ENCODE results near the gene CUTA.

The CUTA gene

DNA sequence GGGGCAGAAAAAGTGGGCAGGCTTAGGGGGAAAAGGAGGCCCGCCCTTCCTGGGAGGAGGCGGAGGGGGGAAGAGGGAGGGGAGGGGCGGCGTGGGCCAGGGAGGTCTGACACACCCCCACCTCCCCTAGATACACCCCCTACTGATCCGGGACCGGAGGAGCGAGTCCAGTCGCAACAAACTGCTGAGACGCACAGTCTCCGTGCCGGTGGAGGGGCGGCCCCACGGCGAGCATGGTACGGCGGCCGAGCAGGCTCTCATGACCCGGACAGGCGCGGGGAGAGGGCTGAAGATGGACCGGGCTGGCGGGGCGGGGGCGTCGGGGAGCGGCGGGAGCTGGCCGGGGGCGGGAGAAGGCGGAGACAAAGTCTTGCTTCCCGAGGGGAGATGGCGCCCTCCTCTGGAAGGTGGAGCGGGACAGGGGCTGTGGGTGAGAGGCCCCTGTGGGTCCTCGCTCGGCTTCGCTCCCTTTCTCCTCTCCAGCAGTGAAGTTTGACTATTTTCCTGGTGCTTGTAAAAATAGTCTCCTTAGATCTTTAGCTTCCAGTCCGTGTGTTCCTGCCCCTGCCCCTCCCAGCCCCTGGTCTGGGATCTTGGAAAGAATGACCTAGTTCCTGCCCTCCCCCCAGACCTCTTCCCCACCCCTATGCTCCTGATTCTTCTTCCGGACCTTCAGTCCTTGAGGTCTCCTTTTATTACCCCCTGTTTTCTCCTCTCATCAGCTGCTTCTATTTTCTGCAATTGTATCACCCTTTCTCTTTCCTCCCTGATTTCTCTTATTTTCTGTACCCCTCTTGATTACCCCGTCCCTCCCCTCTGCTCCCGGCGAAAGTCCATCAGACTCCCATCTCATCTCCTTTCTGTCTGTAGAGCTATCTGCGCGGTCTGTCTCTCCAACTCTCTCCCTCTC, 8.0 kb upstream of the CUTA start:
- peak overlapping the region; percentile 98 to 99 for H3K4me3 Mint-ChIP-seq
- H3K36me3 Mint-ChIP-seq (ENCODE audit: insufficient read depth), result peaks cover 52% of the 10 kb centered on the region
- peak overlapping the region; percentile 100 for H3K27ac Mint-ChIP-seq
- H3K4me1 Mint-ChIP-seq (ENCODE audit: low read depth in 2 of 2), result peaks cover 64 to 65% of the 10 kb centered on the region in 2 donors
- H3K9me3 Mint-ChIP-seq, result no peaks in the 10 kb centered on the region
- H3K27me3 Mint-ChIP-seq, result no peaks in the 10 kb centered on the region
- peak; percentile 69 to 80 (median 74) for DNase-seq
- peak; percentile 59 for ATAC-seq (replicated peaks)

DNA sequence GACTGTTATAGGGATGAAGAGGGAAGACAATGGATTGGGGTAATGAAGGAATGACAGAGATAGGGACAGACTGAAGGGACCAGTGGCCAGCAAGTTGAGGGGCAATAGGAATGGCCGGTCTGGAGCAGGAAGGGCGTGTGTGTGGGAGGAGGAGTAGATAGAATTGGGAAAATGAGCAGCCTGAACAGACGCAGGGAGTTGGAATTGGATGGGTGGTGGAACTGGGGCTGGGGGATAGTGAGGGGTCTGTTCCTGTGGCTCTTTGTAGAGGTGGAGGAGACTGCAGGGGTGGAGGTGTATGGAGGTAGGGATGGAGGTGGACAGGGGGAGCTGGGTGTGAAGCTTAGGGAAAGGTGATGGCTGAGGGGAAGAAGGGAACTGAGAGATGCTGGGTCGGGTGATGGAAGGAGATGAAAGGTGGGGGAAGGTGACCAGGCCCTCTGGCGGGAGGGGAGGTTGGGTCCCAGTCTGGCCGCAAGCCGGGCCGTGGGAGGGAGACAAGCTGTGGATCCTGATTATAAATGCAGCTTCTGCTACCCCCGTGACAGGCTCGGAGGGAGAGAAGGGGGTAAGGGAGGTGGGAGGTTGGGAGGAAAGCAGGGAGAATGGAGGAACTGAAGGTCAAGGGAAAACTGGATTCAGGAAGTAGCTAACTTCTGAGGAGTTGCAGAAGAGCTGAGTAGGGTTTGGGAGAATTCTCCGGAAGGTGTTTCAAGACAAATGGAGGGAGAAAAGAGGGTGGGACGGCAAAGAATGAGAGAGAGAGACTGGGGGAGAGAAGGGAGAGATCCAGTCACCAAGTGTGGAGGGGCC, 7.2 kb upstream of the CUTA start:
- Mint-ChIP-seq H3K36me3 (ENCODE audit: insufficient read depth) (peaks cover 49% of the 10 kb centered on the region), H3K4me3 (peak overlapping the region; percentile 98 to 99), H3K27me3 (no peaks in the 10 kb centered on the region), H3K27ac (peak overlapping the region; percentile 100), H3K4me1 (ENCODE audit: low read depth in 2 of 2) (peaks cover 55 to 56% of the 10 kb centered on the region in 2 donors), H3K9me3 (no peaks in the 10 kb centered on the region)
- no peak for DNase-seq
- no peak for ATAC-seq (replicated peaks)

DNA sequence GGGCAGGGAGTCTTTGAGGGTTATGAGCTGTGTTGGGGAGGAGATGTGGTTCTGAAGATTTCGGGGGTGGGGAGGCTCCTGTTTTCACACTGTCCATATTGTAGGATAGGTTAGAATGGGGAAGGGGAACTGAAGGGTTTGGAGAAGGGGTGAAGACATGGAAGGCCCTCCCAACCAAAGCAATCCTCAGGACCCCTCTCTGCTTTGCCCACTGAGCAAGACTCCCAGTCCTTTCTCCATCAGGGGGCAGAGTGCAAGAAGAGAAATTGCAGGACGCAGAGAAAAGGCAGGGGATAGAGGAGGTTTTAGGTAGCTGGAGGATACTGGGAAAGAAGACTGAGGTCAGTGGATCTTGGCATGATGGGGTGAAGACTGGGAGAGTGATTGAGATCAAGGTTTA, 5.9 kb upstream of the CUTA start:
- no peaks in the 10 kb centered on the region for H3K27me3 Mint-ChIP-seq
- ATAC-seq (replicated peaks) (no peak), DNase-seq (no peak)
- peak overlapping the region in 1 of 2 donors; percentile 100 for H3K27ac Mint-ChIP-seq
- H3K36me3 Mint-ChIP-seq (ENCODE audit: insufficient read depth), result peaks cover 49% of the 10 kb centered on the region
- H3K4me3 Mint-ChIP-seq, result peak overlapping the region; percentile 98 to 99
- H3K9me3 Mint-ChIP-seq, result no peaks in the 10 kb centered on the region
- H3K4me1 Mint-ChIP-seq (ENCODE audit: low read depth in 2 of 2), result peaks cover 49 to 50% of the 10 kb centered on the region in 2 donors

DNA sequence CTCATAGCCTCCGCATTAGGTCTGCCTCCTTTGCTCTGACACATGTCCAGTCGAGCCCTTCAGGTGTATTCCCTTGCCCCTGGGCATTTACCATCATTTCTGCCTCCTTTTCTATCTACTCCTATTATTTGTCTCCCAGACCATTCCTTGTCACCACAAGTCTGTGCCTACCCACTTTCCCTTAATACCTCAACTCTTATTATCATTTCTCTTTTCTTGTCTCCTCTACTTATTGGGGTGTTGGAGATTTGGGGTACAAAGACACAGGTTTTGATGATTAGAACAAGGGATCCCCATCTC, 3.4 kb upstream of the CUTA start:
- Mint-ChIP-seq H3K27me3 (no peaks in the 10 kb centered on the region), H3K9me3 (no peaks in the 10 kb centered on the region), H3K4me3 (no peak overlapping the region), H3K4me1 (ENCODE audit: low read depth in 2 of 2) (peaks cover 50 to 53% of the 10 kb centered on the region in 2 donors), H3K36me3 (ENCODE audit: insufficient read depth) (peaks cover 50% of the 10 kb centered on the region), H3K27ac (peak overlapping the region in 1 of 2 donors; percentile 0)
- ATAC-seq (replicated peaks) (no peak), DNase-seq (no peak)

DNA sequence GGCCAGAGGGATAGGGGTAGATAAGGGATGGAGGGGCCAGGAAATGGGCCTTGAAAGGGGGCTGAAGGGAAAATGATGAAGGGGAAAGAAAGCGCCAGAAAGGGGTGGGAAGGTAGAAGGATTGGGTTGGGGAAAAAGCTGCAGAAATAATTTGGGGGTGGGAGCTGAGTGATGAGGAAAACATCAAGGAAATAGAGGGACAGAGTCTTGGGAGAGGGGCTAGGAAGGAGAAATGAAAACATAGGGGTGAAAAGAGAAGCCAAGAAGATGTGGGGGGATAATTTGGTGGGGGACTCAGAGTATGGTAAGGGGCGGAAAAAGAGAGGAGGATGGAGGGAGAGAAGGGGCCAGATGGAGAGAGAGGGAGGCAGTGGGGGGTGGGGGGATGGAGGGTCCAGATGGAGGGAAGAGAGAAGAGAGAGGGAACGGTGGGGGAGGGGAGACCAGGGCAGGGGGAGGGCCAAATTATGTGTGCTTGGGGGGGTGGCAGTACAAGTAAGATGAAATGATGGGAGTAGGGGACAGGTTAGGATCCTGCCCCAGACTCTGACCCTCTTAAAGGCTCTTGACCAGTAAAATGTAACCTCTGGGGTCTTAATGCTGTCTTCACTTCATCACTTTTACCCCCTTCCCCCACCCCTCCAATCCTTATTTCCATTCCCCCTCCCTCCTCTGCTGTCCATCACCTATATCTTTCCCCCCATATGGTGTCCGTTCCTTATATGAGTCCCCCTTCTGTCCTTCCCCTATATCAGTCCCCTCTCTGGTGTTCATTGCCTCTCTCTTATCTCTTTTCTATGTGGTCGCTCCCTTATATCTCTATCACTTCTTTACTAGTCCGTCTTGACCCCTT, 2.8 kb upstream of the CUTA start:
- no peaks in the 10 kb centered on the region for H3K9me3 Mint-ChIP-seq
- H3K36me3 Mint-ChIP-seq (ENCODE audit: insufficient read depth), result peaks cover 51% of the 10 kb centered on the region
- peak overlapping the region; percentile 0 to 29 for H3K27ac Mint-ChIP-seq
- peak overlapping the region in 1 of 2 donors; percentile 30 for H3K4me3 Mint-ChIP-seq
- DNase-seq (no peak), ATAC-seq (replicated peaks) (no peak)
- peaks cover 53 to 54% of the 10 kb centered on the region in 2 donors for H3K4me1 Mint-ChIP-seq (ENCODE audit: low read depth in 2 of 2)
- H3K27me3 Mint-ChIP-seq, result no peaks in the 10 kb centered on the region

DNA sequence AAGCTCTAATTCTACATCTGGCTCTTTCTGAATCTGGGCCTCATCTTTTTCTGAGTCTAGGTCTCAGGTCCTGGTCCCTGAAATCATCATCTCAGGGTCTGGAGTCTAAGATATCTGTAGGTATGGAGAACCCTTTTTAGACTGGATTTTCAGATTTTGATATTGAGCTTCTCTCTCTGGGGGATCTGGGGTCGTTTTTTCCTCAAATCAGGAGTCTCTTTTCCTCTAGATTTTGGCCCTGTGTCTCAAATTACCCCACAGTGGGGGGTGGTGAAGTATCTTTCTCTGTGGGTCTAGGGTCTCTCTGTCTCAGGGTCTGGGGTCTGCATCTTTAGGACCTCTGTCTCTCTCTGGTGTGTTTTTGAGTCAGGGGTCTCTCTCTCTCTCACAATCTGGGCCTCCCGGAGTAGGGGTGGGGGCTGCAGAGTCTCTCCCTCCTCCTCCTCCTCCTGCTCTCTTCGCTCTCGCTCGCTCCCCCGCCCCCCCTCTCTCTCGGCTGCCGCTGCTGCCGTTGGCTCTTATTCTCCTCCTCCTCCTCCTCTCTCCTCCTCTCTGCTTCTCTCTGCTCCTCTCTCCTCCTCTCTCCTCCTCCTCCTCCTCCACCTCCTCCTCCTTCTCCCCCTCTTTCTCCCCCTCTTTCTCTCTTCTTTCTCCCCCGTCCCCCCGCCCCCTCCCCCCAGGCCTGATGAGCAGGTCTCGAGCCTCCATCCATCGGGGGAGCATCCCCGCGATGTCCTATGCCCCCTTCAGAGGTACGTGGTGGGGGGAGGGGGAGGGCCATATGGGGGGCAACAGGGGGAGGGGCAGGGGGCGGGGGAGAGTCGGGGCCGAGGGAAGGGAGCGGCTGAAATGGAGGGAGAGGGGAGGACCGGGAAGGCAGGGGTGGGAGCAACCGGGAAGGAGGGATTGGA, 1.9 kb upstream of the CUTA start, which contains the start of gene SYNGAP1:
SYNGAP1 (plus strand) TSS at position 486 of the 911 bp plus-strand sequence; CDS start at position 686, 200 bp downstream.
- DNase-seq, result no peak
- Mint-ChIP-seq H3K27ac (peak within 1 kb of the TSS; percentile 98 to 100), H3K9me3 (no peaks in the 10 kb centered on the region), H3K4me1 (ENCODE audit: low read depth in 2 of 2) (peaks cover 51 to 55% of the 10 kb centered on the region in 2 donors), H3K36me3 (ENCODE audit: insufficient read depth) (peaks cover 51% of the 10 kb centered on the region), H3K4me3 (peak within 1 kb of the TSS; percentile 94 to 97), H3K27me3 (no peaks in the 10 kb centered on the region)
- ATAC-seq (replicated peaks), result no peak

DNA sequence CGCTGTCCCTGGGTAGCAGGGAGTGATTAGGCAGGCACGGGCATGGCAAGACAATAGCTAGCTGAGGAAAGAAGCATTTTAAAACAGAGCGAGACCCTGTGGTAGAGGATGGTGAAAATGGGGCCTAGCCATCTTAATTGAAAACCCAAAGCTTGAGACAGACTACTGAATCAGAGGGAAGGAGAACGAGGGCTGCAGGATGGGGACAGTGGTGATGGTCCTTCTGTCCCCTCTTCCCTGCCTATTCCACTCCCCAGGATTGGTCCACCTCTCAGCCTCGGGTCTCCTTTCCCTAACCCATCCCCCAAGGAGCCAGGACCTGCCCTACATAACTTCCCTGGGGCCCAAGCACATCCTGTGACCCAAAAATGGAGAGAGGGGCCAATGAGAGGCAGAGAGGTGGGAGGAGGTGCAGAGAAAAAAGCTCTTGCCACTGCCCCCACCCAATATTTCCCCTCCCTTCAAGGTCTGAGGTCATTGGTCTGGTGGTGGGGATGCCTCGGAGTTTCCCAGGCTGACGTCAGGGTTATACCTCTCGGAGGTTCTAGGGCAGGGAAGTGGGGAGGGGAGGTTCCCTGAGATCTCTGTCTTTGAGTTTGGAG, 884 bp upstream of the CUTA start:
- DNase-seq (peak in 2 of 3 experiments; percentile 67), ATAC-seq (replicated peaks) (peak; percentile 27)
- peak overlapping the region; percentile 98 to 100 for H3K27ac Mint-ChIP-seq
- peak overlapping the region; percentile 94 to 97 for H3K4me3 Mint-ChIP-seq
- peaks cover 49 to 54% of the 10 kb centered on the region in 2 donors for H3K4me1 Mint-ChIP-seq (ENCODE audit: low read depth in 2 of 2)
- no peaks in the 10 kb centered on the region for H3K27me3 Mint-ChIP-seq
- peaks cover 60% of the 10 kb centered on the region for H3K36me3 Mint-ChIP-seq (ENCODE audit: insufficient read depth)
- no peaks in the 10 kb centered on the region for H3K9me3 Mint-ChIP-seq

DNA sequence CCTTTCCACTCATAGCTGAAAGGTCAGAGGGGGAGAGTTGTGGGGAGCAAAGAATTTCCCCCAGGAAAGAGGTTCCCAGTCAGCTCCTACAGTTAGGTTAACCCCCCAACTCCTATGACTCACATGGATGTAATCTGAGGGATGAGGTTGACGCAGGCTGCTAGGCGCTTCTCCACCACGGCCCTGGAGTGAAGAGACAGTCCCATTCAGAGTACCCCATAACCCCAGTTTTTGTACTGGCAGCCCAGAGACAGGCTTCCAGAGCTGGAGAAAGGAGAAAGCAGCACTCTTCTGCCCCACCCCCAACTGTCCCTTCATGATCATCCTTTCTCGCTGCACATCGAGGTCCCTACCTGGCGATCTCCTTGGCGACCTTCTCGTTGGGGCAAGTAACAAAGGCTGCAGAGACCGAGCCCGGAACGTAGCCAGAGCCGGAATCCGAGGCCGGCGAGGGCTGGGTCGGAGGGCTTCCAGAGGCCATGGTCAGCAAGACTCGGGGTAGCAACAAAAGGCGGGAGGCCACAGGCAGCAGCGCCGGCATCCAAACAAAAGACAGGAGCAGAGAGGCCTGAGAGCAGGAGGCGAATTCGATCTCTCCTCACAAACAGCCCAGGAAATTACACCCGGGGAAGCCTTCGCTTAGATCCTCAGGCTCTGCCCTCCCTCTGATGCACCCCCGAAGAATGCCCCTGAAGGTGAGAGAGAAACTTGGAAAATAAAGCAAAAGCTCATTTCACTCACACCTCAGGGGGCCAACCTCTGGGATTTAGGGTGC, 592 bp downstream of the CUTA start:
- DNase-seq (no peak), ATAC-seq (replicated peaks) (no peak)
- Mint-ChIP-seq H3K9me3 (no peaks in the 10 kb centered on the region), H3K4me3 (peak overlapping the region; percentile 94 to 97), H3K27ac (peak overlapping the region; percentile 98 to 100), H3K36me3 (ENCODE audit: insufficient read depth) (peaks cover 67% of the 10 kb centered on the region), H3K4me1 (ENCODE audit: low read depth in 2 of 2) (peaks cover 62 to 64% of the 10 kb centered on the region in 2 donors), H3K27me3 (no peaks in the 10 kb centered on the region)

DNA sequence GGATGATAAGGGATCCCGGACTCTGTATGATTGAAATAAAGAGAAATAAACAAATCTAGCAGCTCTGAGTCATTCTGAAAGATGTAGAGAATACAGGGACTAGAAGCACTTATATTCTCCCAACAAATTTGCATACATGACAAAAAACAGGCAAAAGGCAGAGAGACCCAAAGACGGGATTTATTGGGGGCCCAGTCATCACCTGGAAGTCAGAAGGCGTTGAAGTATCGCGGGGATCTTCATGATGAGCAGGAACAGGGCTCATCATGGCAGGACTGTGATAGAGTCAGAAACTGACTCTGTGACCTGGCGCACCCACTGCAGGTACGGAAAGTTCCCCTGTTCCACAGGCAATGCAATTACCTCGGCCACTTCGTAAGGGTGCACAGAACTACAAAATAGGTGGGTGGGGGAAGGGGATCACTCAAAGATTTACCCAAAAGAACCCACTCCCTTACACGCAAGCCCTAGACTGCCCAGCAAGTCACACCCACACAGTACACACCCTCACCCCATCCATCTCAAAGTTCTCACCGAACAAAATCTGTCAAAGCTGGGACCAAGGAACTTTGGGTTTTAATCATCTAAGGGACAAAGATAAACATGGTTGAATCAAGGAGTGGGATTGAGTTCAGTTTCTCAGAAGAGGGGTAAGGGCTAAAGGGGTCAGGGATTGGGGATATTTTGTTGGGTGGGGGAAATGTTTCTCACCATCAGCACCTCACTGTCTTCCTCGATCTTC, 1.4 kb downstream of the CUTA start:
- Mint-ChIP-seq H3K4me3 (peak overlapping the region; percentile 94 to 97), H3K27ac (peak overlapping the region; percentile 98 to 100), H3K4me1 (ENCODE audit: low read depth in 2 of 2) (peaks cover 67% of the 10 kb centered on the region in 2 donors), H3K36me3 (ENCODE audit: insufficient read depth) (peaks cover 73% of the 10 kb centered on the region), H3K9me3 (no peaks in the 10 kb centered on the region), H3K27me3 (no peaks in the 10 kb centered on the region)
- DNase-seq (no peak), ATAC-seq (replicated peaks) (no peak)

DNA sequence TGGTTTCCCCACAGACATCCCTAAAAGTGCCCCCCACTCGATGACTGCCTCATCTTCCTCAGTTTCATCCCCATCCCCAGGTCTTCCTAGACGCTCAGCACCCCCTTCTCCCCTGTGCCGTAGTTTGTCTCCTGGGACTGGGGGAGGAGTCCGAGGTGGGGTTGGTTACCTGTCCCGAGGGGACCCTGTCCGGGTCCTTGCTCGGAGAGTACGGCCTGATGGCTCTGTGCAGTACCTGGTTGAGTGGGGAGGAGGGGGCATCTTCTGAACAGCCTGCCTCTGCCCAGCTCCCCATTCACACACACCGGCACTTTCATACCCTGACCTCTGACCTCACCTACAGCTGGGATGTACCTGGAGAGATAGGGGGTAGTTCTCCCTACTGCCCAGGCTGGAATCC, 2.1 kb downstream of the CUTA start:
- H3K36me3 Mint-ChIP-seq (ENCODE audit: insufficient read depth), result peaks cover 78% of the 10 kb centered on the region
- peak overlapping the region; percentile 22 to 100 for H3K27ac Mint-ChIP-seq
- H3K27me3 Mint-ChIP-seq, result no peaks in the 10 kb centered on the region
- peak overlapping the region; percentile 94 to 97 for H3K4me3 Mint-ChIP-seq
- no peaks in the 10 kb centered on the region for H3K9me3 Mint-ChIP-seq
- H3K4me1 Mint-ChIP-seq (ENCODE audit: low read depth in 2 of 2), result peaks cover 68 to 71% of the 10 kb centered on the region in 2 donors
- no peak for ATAC-seq (replicated peaks)
- no peak for DNase-seq

Measured in effector memory CD8-positive, alpha-beta T cell (primary cell).